Motor neuron (in vitro differentiated cells): ENCODE results near the gene CLTCL1. TPM values are rescaled to one million over a fixed set of nuclear protein-coding genes. Genes with fewer than 3 reads are reported as not detected.

Source experiments
- ATAC-seq, 8 experiments: fragments of 200-7000 bp; cut with Tn5 transposase; replicated peaks in 6 of 8; 2 replicates each; pipeline ENCODE4 v1.8.0; 2021; ENCODE audit warnings: mild to moderate bottlenecking in 8 of 8, moderate library complexity in 8 of 8
- H3K27ac ChIP-seq, 2 donors: fragments of 250-450 bp; sonication (Bioruptor Pico); 2 replicates each; pipeline ENCODE4 v1.9.0; 2021; ENCODE audit warnings: antibody characterized with exemption in 2 of 2, mild to moderate bottlenecking in 2 of 2, moderate library complexity in 1 of 2
- H3K4me1 ChIP-seq, 2 donors: fragments of 250-450 bp; sonication (Bioruptor Pico); replicated peaks in 1 of 2; 2 replicates each; pipeline ENCODE4 v1.6.1; 2021; ENCODE audit warnings: antibody characterized with exemption in 2 of 2, mild to moderate bottlenecking in 2 of 2, moderate library complexity in 1 of 2
- H3K4me3 ChIP-seq, 5 donors: fragments of 250-450 bp; sonication (Bioruptor Pico); 2 replicates each; pipeline ENCODE4 v1.9.0; 2021; ENCODE audit warnings: antibody characterized with exemption in 5 of 5, mild to moderate bottlenecking in 5 of 5, moderate library complexity in 4 of 5
- WGBS, 10 experiments: fragments of 450-650 bp; shearing (Covaris generic); methylation state at CpG; one replicate each; pipeline ENCODE4 v1.0.0; 2022; 5-methylcytosine and 5-hydroxymethylcytosine counted together
- in situ Hi-C, 9 experiments: fragments of 400-800 bp; cut with MboI; loops; one replicate each; pipeline ENCODE4 v1.15.0; 2021; ENCODE audit warnings: low sequenced_read_pairs in 9 of 9, low pct_unique_long_range_greater_than_20kb in 2 of 9; ENCODE audit not compliant: unreplicated experiment in 9 of 9
- total RNA-seq, 8 experiments: library from RNA; unstranded; fragments of 300-600 nt; gene quantifications; 2 replicates each; pipeline versions ENCODE4 v1.2.3 to v1.2.4, GENCODE V29; 2022

CLTCL1 gene
- total RNA-seq, 8 experiments from 2014 or later, result 3.5 to 12.8 (median 6.1) TPM

GRCh38 chr22:19233189-19233661, 58.3 kb downstream of the CLTCL1 start:
- WGBS, 10 experiments, result 83 to 100% (median 91%) methylated on average over 2 to 9 of the region's 11 CpGs; no CpG with 5 or more reads in 2 of the 10 experiments
- H3K27ac ChIP-seq, result no peak overlapping the region
- in situ Hi-C loops, result no loop called here
- no peak for ATAC-seq
- H3K4me1 ChIP-seq, result no peaks in the 10 kb centered on the region
- H3K4me3 ChIP-seq, result no peak overlapping the region

GRCh38 chr22:19232623-19233022, 58.9 kb downstream of the CLTCL1 start:
- peak in 1 of 8 experiments; percentile 60 for ATAC-seq
- Histone ChIP-seq H3K27ac (no peak overlapping the region), H3K4me3 (no peak overlapping the region), H3K4me1 (no peaks in the 10 kb centered on the region)
- in situ Hi-C loops, result no loop called here
- WGBS, 10 experiments, result 25 to 77% (median 60%) methylated on average over 1 to 2 of the region's 2 CpGs; no CpG with 5 or more reads in 1 of the 10 experiments

- no peak for ATAC-seq
- Histone ChIP-seq H3K27ac (no peak overlapping the region), H3K4me1 (no peaks in the 10 kb centered on the region), H3K4me3 (no peak overlapping the region)
- 48 to 100% (median 81%) methylated on average over 1 to 3 of the region's 3 CpGs; no CpG with 5 or more reads in 2 of the 10 experiments for WGBS, 10 experiments
- in situ Hi-C loops, result no loop called here
Measured at GRCh38 chr22:19231986-19232385, 59.5 kb downstream of the CLTCL1 start.

GRCh38 chr22:19229600-19229999, 61.9 kb downstream of the CLTCL1 start:
- Histone ChIP-seq H3K4me1 (no peaks in the 10 kb centered on the region), H3K4me3 (no peak overlapping the region), H3K27ac (no peak overlapping the region)
- in situ Hi-C loops, result no loop called here
- 40 to 100% (median 76%) methylated on average over 1 to 2 of the region's 2 CpGs; no CpG with 5 or more reads in 3 of the 10 experiments for WGBS, 10 experiments
- ATAC-seq, result no peak

- Histone ChIP-seq H3K4me3 (no peak overlapping the region), H3K4me1 (no peaks in the 10 kb centered on the region), H3K27ac (no peak overlapping the region)
- no peak for ATAC-seq
- 0 to 100% (median 82%) methylated on average over 1 to 3 of the region's 4 CpGs; no CpG with 5 or more reads in 2 of the 10 experiments for WGBS, 10 experiments
- in situ Hi-C loops, result no loop called here
Measured at GRCh38 chr22:19228179-19228578, 63.3 kb downstream of the CLTCL1 start.

GRCh38 chr22:19226428-19226827, 65.1 kb downstream of the CLTCL1 start:
- in situ Hi-C loops, result no loop called here
- no peak overlapping the region for H3K4me3 ChIP-seq
- H3K4me1 ChIP-seq, result no peaks in the 10 kb centered on the region
- ATAC-seq, result no peak
- H3K27ac ChIP-seq, result no peak overlapping the region

GRCh38 chr22:19225560-19225959, 66.0 kb downstream of the CLTCL1 start:
- ATAC-seq, result no peak
- Histone ChIP-seq H3K4me1 (no peaks in the 10 kb centered on the region), H3K27ac (no peak overlapping the region), H3K4me3 (no peak overlapping the region)
- 33 to 100% (median 74%) methylated on average over 1 to 3 of the region's 3 CpGs; no CpG with 5 or more reads in 2 of the 10 experiments for WGBS, 10 experiments
- in situ Hi-C loops, result no loop called here

GRCh38 chr22:19224985-19225384, 66.5 kb downstream of the CLTCL1 start:
- no peak for ATAC-seq
- Histone ChIP-seq H3K4me3 (no peak overlapping the region), H3K27ac (no peak overlapping the region), H3K4me1 (no peaks in the 10 kb centered on the region)
- 40 to 90% (median 80%) methylated on average over 1 to 2 of the region's 7 CpGs; no CpG with 5 or more reads in 5 of the 10 experiments for WGBS, 10 experiments
- in situ Hi-C loops, result loop anchor here in 1 of 9 experiments (25.0 kb wide), 1 partner anchor 112 kb away; no protein-coding TSS in a partner anchor

- Histone ChIP-seq H3K4me3 (no peak overlapping the region), H3K27ac (no peak overlapping the region), H3K4me1 (no peaks in the 10 kb centered on the region)
- 20 to 100% (median 69%) methylated on average over 1 to 4 of the region's 5 CpGs; no CpG with 5 or more reads in 7 of the 10 experiments for WGBS, 10 experiments
- in situ Hi-C loops, result loop anchor here in 1 of 9 experiments (25.0 kb wide), 1 partner anchor 113 kb away; no protein-coding TSS in a partner anchor
- ATAC-seq, result no peak
Measured at GRCh38 chr22:19224557-19224956, 67.0 kb downstream of the CLTCL1 start.

- 54 to 100% (median 78%) methylated on average over 1 to 6 of the region's 6 CpGs; no CpG with 5 or more reads in 3 of the 10 experiments for WGBS, 10 experiments
- no peak overlapping the region for H3K4me3 ChIP-seq
- no peak overlapping the region for H3K27ac ChIP-seq
- in situ Hi-C loops, result loop anchor here in 1 of 9 experiments (25.0 kb wide), 1 partner anchor 114 kb away; no protein-coding TSS in a partner anchor
- no peak for ATAC-seq
- no peaks in the 10 kb centered on the region for H3K4me1 ChIP-seq
Measured at GRCh38 chr22:19223617-19224016, 67.9 kb downstream of the CLTCL1 start.

GRCh38 chr22:19223110-19223509, 68.4 kb downstream of the CLTCL1 start:
- WGBS, 10 experiments, result 40 to 100% (median 81%) methylated on average over 1 to 7 of the region's 9 CpGs; no CpG with 5 or more reads in 3 of the 10 experiments
- no peak for ATAC-seq
- H3K4me3 ChIP-seq, result no peak overlapping the region
- H3K27ac ChIP-seq, result no peak overlapping the region
- peaks cover 0 to under 1% of the 10 kb centered on the region in 2 donors for H3K4me1 ChIP-seq
- in situ Hi-C loops, result loop anchor here in 1 of 9 experiments (25.0 kb wide), 1 partner anchor 114 kb away; no protein-coding TSS in a partner anchor

GRCh38 chr22:19222242-19223005, 69.1 kb downstream of the CLTCL1 start:
- WGBS, 10 experiments, result 79 to 100% (median 89%) methylated on average over 1 to 10 of the region's 11 CpGs; no CpG with 5 or more reads in 2 of the 10 experiments
- Histone ChIP-seq H3K4me1 (peaks cover 0 to 2% of the 10 kb centered on the region in 2 donors), H3K27ac (no peak overlapping the region), H3K4me3 (no peak overlapping the region)
- in situ Hi-C loops, result loop anchor here in 1 of 9 experiments (25.0 kb wide), 1 partner anchor 115 kb away; no protein-coding TSS in a partner anchor
- no peak for ATAC-seq

- WGBS, 10 experiments, result 61 to 94% (median 90%) methylated on average over 1 to 3 of the region's 3 CpGs; no CpG with 5 or more reads in 5 of the 10 experiments
- ATAC-seq, result no peak
- in situ Hi-C loops, result loop anchor here in 1 of 9 experiments (25.0 kb wide), 1 partner anchor 116 kb away; no protein-coding TSS in a partner anchor
Measured at GRCh38 chr22:19220867-19221266, 70.7 kb downstream of the CLTCL1 start.

More at GRCh38 chr22:19220867-19221266, 70.7 kb downstream of the CLTCL1 start:
- no peak overlapping the region for H3K27ac ChIP-seq
- H3K4me1 ChIP-seq, result peaks cover 0 to 2% of the 10 kb centered on the region in 2 donors
- H3K4me3 ChIP-seq, result no peak overlapping the region
